Fibroblast of the aortic adventitia (primary cell): ENCODE data around the gene CDH23. TPM values are rescaled to one million over a fixed set of nuclear protein-coding genes. Genes with fewer than 3 reads are reported as not detected.

Experiments used
- DNase-seq: peaks from one replicate; pipeline ENCODE4 v3.0.0-alpha.2; 2010; ENCODE audit warnings: low read depth
- H3K4me3 ChIP-seq: 2 replicates; pipeline ENCODE4 v1.5.1; 2011; ENCODE audit warnings: low read depth, mild to moderate bottlenecking, control low read depth, low read length, moderate library complexity
- CTCF ChIP-seq: IDR thresholded peaks from 2 replicates; pipeline ENCODE4 v1.5.1; 2011; ENCODE audit warnings: mild to moderate bottlenecking, low read length, control low read depth, inconsistent platforms; ENCODE audit not compliant: insufficient read depth
- total RNA-seq: library from RNA; depleted of rRNA; stranded (reverse); fragments of >200 nt; gene quantifications from 2 replicates; pipeline ENCODE4 v1.2.3, GENCODE V29; 2012; ENCODE audit warnings: low replicate concordance

The CDH23 gene
- total RNA-seq, 1 donor = 0.27 TPM

GRCh38 chr10:71523756-71524155 lies 127.0 kb downstream of the CDH23 start:
- TF ChIP-seq CTCF = no peak
- no peak overlapping the region for H3K4me3 ChIP-seq
- DNase-seq = no peak

GRCh38 chr10:71525092-71525491 lies 128.4 kb downstream of the CDH23 start:
- DNase-seq = no peak
- TF ChIP-seq CTCF = no peak
- no peak overlapping the region for H3K4me3 ChIP-seq

GRCh38 chr10:71525721-71526120 lies 129.0 kb downstream of the CDH23 start:
- DNase-seq = no peak
- no peak overlapping the region for H3K4me3 ChIP-seq
- TF ChIP-seq CTCF = no peak

GRCh38 chr10:71526653-71527052 lies 129.9 kb downstream of the CDH23 start:
- DNase-seq = no peak
- H3K4me3 ChIP-seq = no peak overlapping the region
- TF ChIP-seq CTCF = no peak

GRCh38 chr10:71527135-71527534 lies 130.4 kb downstream of the CDH23 start:
- DNase-seq = no peak
- no peak for TF ChIP-seq CTCF

GRCh38 chr10:71528371-71529206 lies 131.9 kb downstream of the CDH23 start:
- no peak for TF ChIP-seq CTCF
- no peak for DNase-seq
- no peak overlapping the region for H3K4me3 ChIP-seq

More at GRCh38 chr10:71527135-71527534, 130.4 kb downstream of the CDH23 start:
- H3K4me3 ChIP-seq = no peak overlapping the region

GRCh38 chr10:71529207-71529827 lies 132.6 kb downstream of the CDH23 start:
- DNase-seq = no peak
- no peak for TF ChIP-seq CTCF
- no peak overlapping the region for H3K4me3 ChIP-seq
